H9 (cell line): ENCODE measurements around the gene NSMF. TPM values are rescaled to one million over a fixed set of nuclear protein-coding genes. Genes with fewer than 3 reads are reported as not detected.

Experiments used
- DNase-seq: peaks from one replicate; pipeline ENCODE4 v3.0.0-alpha.2; 2017
- H2AFZ ChIP-seq: one replicate; pipeline ENCODE4 v1.6.1; 2013; ENCODE audit warnings: mild to moderate bottlenecking, low read length, control low read depth, moderate library complexity
- H2AK5ac ChIP-seq: 2 replicates; pipeline ENCODE4 v1.6.1; 2013; ENCODE audit warnings: low read length, control low read depth, mixed read lengths; ENCODE audit not compliant: insufficient read length
- H2BK120ac ChIP-seq: one replicate; pipeline ENCODE4 v1.6.1; 2013; ENCODE audit warnings: low read depth, mild to moderate bottlenecking, low read length, control low read depth, inconsistent platforms; ENCODE audit not compliant: poor library complexity, severe bottlenecking
- H2BK12ac ChIP-seq: 2 replicates; pipeline ENCODE4 v1.6.1; 2013; ENCODE audit warnings: low read length, control low read depth, mixed read lengths, low read depth; ENCODE audit not compliant: insufficient read length
- H2BK15ac ChIP-seq: 2 replicates; pipeline ENCODE4 v1.6.1; 2013; ENCODE audit warnings: low read depth, low read length, control low read depth
- H2BK20ac ChIP-seq: one replicate; pipeline ENCODE4 v1.6.1; 2013; ENCODE audit warnings: low read depth, mild to moderate bottlenecking, low read length, control low read depth, inconsistent platforms; ENCODE audit not compliant: poor library complexity, severe bottlenecking
- H2BK5ac ChIP-seq: 2 replicates; pipeline ENCODE4 v1.6.1; 2013; ENCODE audit warnings: low read length, control low read depth, mixed read lengths; ENCODE audit not compliant: insufficient read length
- H3K14ac ChIP-seq: 2 replicates; pipeline ENCODE4 v1.6.1; 2013; ENCODE audit warnings: low read length, control low read depth; ENCODE audit not compliant: insufficient read depth
- H3K18ac ChIP-seq: 2 replicates; pipeline ENCODE4 v1.6.1; 2013; ENCODE audit warnings: low read depth, mild to moderate bottlenecking, mixed read lengths, low read length, control low read depth; ENCODE audit not compliant: insufficient read length
- H3K23ac ChIP-seq: 2 replicates; pipeline ENCODE4 v1.6.1; 2013; ENCODE audit warnings: low read length, control low read depth, mixed read lengths, low read depth; ENCODE audit not compliant: insufficient read length
- H3K23me2 ChIP-seq: 2 replicates; pipeline ENCODE4 v1.6.1; 2013; ENCODE audit warnings: low read depth, mild to moderate bottlenecking, mixed read lengths, low read length, control low read depth; ENCODE audit not compliant: insufficient read length, poor library complexity, severe bottlenecking
- H3K27ac ChIP-seq: 2 replicates; pipeline ENCODE4 v1.5.1; 2013; ENCODE audit warnings: low read length, control low read depth, mixed read lengths, low read depth; ENCODE audit not compliant: insufficient read length
- H3K27me3 ChIP-seq: 2 replicates; pipeline ENCODE4 v1.6.1; 2013; ENCODE audit warnings: low read length, control low read depth, inconsistent platforms; ENCODE audit not compliant: insufficient read depth
- H3K4ac ChIP-seq: 2 replicates; pipeline ENCODE4 v1.6.1; 2013; ENCODE audit warnings: low read depth, mild to moderate bottlenecking, control low read depth, inconsistent platforms, low read length, moderate library complexity
- H3K4me1 ChIP-seq: 2 replicates; pipeline ENCODE4 v1.6.1; 2013; ENCODE audit warnings: low read length, control low read depth, inconsistent platforms; ENCODE audit not compliant: insufficient read depth
- H3K4me2 ChIP-seq: 2 replicates; pipeline ENCODE4 v1.6.1; 2013; ENCODE audit warnings: low read length, control low read depth, mixed read lengths; ENCODE audit not compliant: insufficient read length, insufficient read depth
- H3K56ac ChIP-seq: 2 replicates; pipeline ENCODE4 v1.6.1; 2013; ENCODE audit warnings: low read depth, mild to moderate bottlenecking, mixed read lengths, low read length, control low read depth; ENCODE audit not compliant: insufficient read length
- H3K79me1 ChIP-seq: 2 replicates; pipeline ENCODE4 v1.6.1; 2013; ENCODE audit warnings: low read depth, mild to moderate bottlenecking, moderate library complexity, low read length, control low read depth, inconsistent platforms; ENCODE audit not compliant: insufficient read depth, poor library complexity, severe bottlenecking
- H3K79me2 ChIP-seq: 2 replicates; pipeline ENCODE4 v1.6.1; 2013; ENCODE audit warnings: low read length, control low read depth, inconsistent platforms; ENCODE audit not compliant: insufficient read depth
- H3K9ac ChIP-seq: 2 replicates; pipeline ENCODE4 v1.6.1; 2013; ENCODE audit warnings: low read length, control low read depth, mixed read lengths; ENCODE audit not compliant: insufficient read length; ENCODE audit errors: extremely low read depth
- H3K9me3 ChIP-seq: one replicate; pipeline ENCODE4 v1.6.1; 2013; ENCODE audit warnings: low read depth, low read length, inconsistent platforms; ENCODE audit not compliant: control insufficient read depth
- H3T11ph ChIP-seq: one replicate; pipeline ENCODE4 v1.6.1; 2013; ENCODE audit warnings: mild to moderate bottlenecking, low read length, control low read depth, inconsistent platforms
- H4K20me1 ChIP-seq: one replicate; pipeline ENCODE4 v1.6.1; 2013; ENCODE audit not compliant: control insufficient read depth, insufficient read length, insufficient read depth
- H4K5ac ChIP-seq: 2 replicates; pipeline ENCODE4 v1.6.1; 2013; ENCODE audit warnings: low read depth, mild to moderate bottlenecking, mixed read lengths, low read length, control low read depth; ENCODE audit not compliant: insufficient read length
- H4K8ac ChIP-seq: replicated peaks from 2 replicates; pipeline ENCODE4 v1.6.1; 2013; ENCODE audit warnings: low read length, control low read depth, mixed read lengths, low read depth; ENCODE audit not compliant: insufficient read length
- H4K91ac ChIP-seq: 2 replicates; pipeline ENCODE4 v1.6.1; 2013; ENCODE audit warnings: low read depth, mild to moderate bottlenecking, moderate library complexity, mixed read lengths, low read length, control low read depth; ENCODE audit not compliant: insufficient read length
- H3K27ac Mint-ChIP-seq, 3 experiments: 2 replicates in 2 of 3; 3 replicates in 1 of 3; pipeline ENCODE4 v1.8.0; 2020 to 2021; ENCODE audit warnings: mixed read lengths in 3 of 3, mild to moderate bottlenecking in 1 of 3, moderate library complexity in 1 of 3
- H3K27me3 Mint-ChIP-seq: 2 replicates; pipeline ENCODE4 v1.8.0; 2021; ENCODE audit warnings: low read depth, mild to moderate bottlenecking, moderate library complexity, mixed read lengths
- H3K36me3 Mint-ChIP-seq, 3 experiments: 2 replicates in 2 of 3; 3 replicates in 1 of 3; pipeline ENCODE4 v1.8.0; 2020 to 2021; ENCODE audit warnings: low read depth in 3 of 3, mixed read lengths in 3 of 3; ENCODE audit not compliant: insufficient read depth in 1 of 3
- H3K4me1 Mint-ChIP-seq, 2 experiments: 2 replicates each; pipeline ENCODE4 v1.8.0; 2020; ENCODE audit warnings: mixed read lengths in 2 of 2
- H3K4me3 Mint-ChIP-seq, 2 experiments: 2 replicates in 1 of 2; 3 replicates in 1 of 2; pipeline ENCODE4 v1.8.0; 2020 to 2021; ENCODE audit warnings: mild to moderate bottlenecking in 2 of 2, mixed read lengths in 2 of 2, moderate library complexity in 1 of 2
- H3K9me3 Mint-ChIP-seq, 2 experiments: 2 replicates in 1 of 2; 3 replicates in 1 of 2; pipeline ENCODE4 v1.8.0; 2020; ENCODE audit warnings: mild to moderate bottlenecking in 2 of 2, mixed read lengths in 2 of 2, moderate library complexity in 1 of 2
- CTCF ChIP-seq: fragments of 200-600 bp; sonication (generic); conservative IDR thresholded peaks from 3 replicates; pipeline ENCODE4 v1.8.0; 2021; ENCODE audit warnings: antibody characterized with exemption, mild to moderate bottlenecking
- WGBS: extraction: QIAGEN DNeasy Blood & Tissue Kit; methylation state at CpG from one replicate; pipeline ENCODE4 v1.1.7; 2013; ENCODE audit warnings: missing lambda C conversion rate, low lambda C conversion rate, mixed read lengths; ENCODE audit not compliant: insufficient read length; ENCODE audit errors: extremely low coverage; 5-methylcytosine and 5-hydroxymethylcytosine counted together
- total RNA-seq: library from RNA; stranded (reverse); gene quantifications from 2 replicates; pipeline ENCODE4 v1.2.1, GENCODE V29; 2021

The NSMF gene
- total RNA-seq, 1 experiment from 2014 or later = 46.3 TPM

GRCh38 chr9:137497921-137498719 lies 39.0 kb upstream of the NSMF start:
- no peaks in the 10 kb centered on the region for H3K27me3 ChIP-seq
- Mint-ChIP-seq H3K27ac (no peak overlapping the region), H3K27me3 (peaks cover 18% of the 10 kb centered on the region), H3K9me3 (peaks cover 17 to 62% of the 10 kb centered on the region in 2 experiments), H3K36me3 (peaks cover 4 to 16% (median 15%) of the 10 kb centered on the region in 3 experiments; a peak in 6 of 7 replicates), H3K4me3 (no peak overlapping the region), H3K4me1 (no peaks in the 10 kb centered on the region)
- no peak overlapping the region for H3K27ac ChIP-seq
- H4K5ac ChIP-seq = no peak overlapping the region
- no CpG with 5 or more reads among the region's 36 CpGs for WGBS
- H3K79me2 ChIP-seq = no peaks in the 10 kb centered on the region
- H2AFZ ChIP-seq = no peak overlapping the region
- H3T11ph ChIP-seq = no peak overlapping the region
- DNase-seq = no peak
- H4K91ac ChIP-seq = no peak overlapping the region
- no peak overlapping the region for H2BK20ac ChIP-seq
- H4K8ac ChIP-seq = no peak overlapping the region
- H3K56ac ChIP-seq = no peak overlapping the region
- no peak overlapping the region for H3K4me2 ChIP-seq
- no peak overlapping the region for H2BK15ac ChIP-seq
- H3K9me3 ChIP-seq = no peaks in the 10 kb centered on the region
- no peak overlapping the region for H3K23ac ChIP-seq
- no peak overlapping the region for H2BK12ac ChIP-seq
- H3K23me2 ChIP-seq = no peaks in the 10 kb centered on the region
- no peak overlapping the region for H3K4ac ChIP-seq
- no peaks in the 10 kb centered on the region for H3K4me1 ChIP-seq
- H4K20me1 ChIP-seq = peaks cover 2% of the 10 kb centered on the region
- no peak overlapping the region for H2BK120ac ChIP-seq
- no peak overlapping the region for H2BK5ac ChIP-seq
- H3K18ac ChIP-seq = no peak overlapping the region
- TF ChIP-seq CTCF = no peak
- H3K14ac ChIP-seq = no peak overlapping the region; the same call in 1 of the 2 replicates
- H2AK5ac ChIP-seq = no peak overlapping the region
- no peak overlapping the region for H3K9ac ChIP-seq
- no peaks in the 10 kb centered on the region for H3K79me1 ChIP-seq
